Measurements from ENCODE around the gene CFAP410. TPM values are rescaled to one million over a fixed set of nuclear protein-coding genes. Genes with fewer than 3 reads are reported as not detected.
A peak's percentile ranks its signal among the peaks of the same experiment; 100 is the strongest.

Gene CFAP410
- total RNA-seq, 1 experiment from 2014 or later: 16.5 TPM

DNA sequence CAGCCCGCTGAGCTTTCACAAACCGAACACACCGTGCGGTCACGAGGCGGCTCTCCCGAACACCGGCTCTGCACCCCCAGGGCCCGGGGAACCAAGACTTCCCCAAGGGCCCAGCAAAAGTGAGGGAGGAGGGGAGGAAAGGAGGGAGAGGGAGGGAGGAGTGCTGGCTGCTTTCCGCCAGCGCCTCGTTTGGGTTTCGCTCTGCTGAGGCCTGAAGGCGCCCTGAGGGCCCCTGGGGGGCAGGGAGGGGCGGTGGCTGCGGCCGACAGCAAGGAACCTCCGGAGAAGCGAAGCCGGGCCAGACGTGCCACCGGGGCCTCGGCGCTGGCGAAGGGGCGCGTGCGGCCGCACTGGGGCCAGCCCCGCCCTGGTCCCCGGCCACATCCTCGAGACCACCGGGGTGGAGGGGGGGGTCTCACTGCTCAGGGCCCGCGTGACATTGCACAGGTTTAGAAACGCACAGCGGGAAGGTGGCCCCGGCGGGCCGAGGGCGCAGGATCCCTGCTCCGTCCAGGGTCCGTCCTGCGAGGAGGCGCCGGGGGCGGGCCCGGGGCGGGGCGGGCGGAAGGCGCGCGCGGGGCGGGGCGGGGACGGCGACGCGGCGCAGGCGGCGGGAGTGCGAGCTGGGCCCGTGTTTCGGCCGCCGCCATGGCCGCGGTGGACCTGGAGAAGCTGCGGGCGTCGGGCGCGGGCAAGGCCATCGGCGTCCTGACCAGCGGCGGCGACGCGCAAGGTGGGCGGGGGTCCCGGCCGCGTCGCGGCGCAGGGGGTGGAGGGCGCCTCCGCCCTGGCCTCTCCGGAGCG, 39.5 kb downstream of the CFAP410 start, which contains the start of gene PFKL:
Gene PFKL (plus strand): TSS at position 596 of the 804 bp plus-strand sequence. CDS start 53 bp downstream, at position 649.
- ChIA-PET CTCF (interaction anchor here (1.3 kb wide), 1 partner anchor 38 kb away, joined by 3 read pairs; no protein-coding TSS in a partner anchor), POLR2A (no interaction called here)
- no peaks in the 10 kb centered on the region for H3K9me3 Mint-ChIP-seq (ENCODE audit: unreplicated experiment)
- TSS peak; percentile 89 for BruUV-seq (replicated peaks)
- intact Hi-C loops (cut with micrococcal nuclease; ENCODE audit: unreplicated experiment): no loop called here
- no peaks in the 10 kb centered on the region for H3K9me3 ChIP-seq
- peaks cover 2% of the 10 kb centered on the region; the same call in 1 of the 2 replicates for H3K36me3 ChIP-seq (ENCODE audit: control insufficient read depth, insufficient read depth, low read length)
- TF ChIP-seq, protein P1, sequence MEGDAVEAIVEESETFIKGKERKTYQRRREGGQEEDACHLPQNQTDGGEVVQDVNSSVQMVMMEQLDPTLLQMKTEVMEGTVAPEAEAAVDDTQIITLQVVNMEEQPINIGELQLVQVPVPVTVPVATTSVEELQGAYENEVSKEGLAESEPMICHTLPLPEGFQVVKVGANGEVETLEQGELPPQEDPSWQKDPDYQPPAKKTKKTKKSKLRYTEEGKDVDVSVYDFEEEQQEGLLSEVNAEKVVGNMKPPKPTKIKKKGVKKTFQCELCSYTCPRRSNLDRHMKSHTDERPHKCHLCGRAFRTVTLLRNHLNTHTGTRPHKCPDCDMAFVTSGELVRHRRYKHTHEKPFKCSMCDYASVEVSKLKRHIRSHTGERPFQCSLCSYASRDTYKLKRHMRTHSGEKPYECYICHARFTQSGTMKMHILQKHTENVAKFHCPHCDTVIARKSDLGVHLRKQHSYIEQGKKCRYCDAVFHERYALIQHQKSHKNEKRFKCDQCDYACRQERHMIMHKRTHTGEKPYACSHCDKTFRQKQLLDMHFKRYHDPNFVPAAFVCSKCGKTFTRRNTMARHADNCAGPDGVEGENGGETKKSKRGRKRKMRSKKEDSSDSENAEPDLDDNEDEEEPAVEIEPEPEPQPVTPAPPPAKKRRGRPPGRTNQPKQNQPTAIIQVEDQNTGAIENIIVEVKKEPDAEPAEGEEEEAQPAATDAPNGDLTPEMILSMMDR (IDR thresholded peaks at IDR 0.05; ENCODE audit: insufficient read depth in 1 of 2, low read depth in 1 of 2, low read length in 1 of 2, severe bottlenecking in 1 of 2, unreplicated experiment in 1 of 2): no peak
- no peaks in the 10 kb centered on the region for H3K27me3 ChIP-seq (replicated peaks; ENCODE audit: control insufficient read depth, insufficient read depth, low read length)
- H3K4me1 Mint-ChIP-seq (ENCODE audit: low read depth, unreplicated experiment): peaks cover 10% of the 10 kb centered on the region
- DNase-seq: peak; percentile 81 to 84
- no peaks in the 10 kb centered on the region for H3K36me3 Mint-ChIP-seq (ENCODE audit: insufficient read depth, unreplicated experiment)
- H3K4me3 Mint-ChIP-seq (ENCODE audit: unreplicated experiment): peak within 1 kb of the TSS; percentile 74
- peak within 1 kb of the TSS; percentile 53 for H3K27ac Mint-ChIP-seq (ENCODE audit: unreplicated experiment)
- H3K27me3 Mint-ChIP-seq (ENCODE audit: insufficient read depth, unreplicated experiment): no peaks in the 10 kb centered on the region
- H3K4me3 ChIP-seq (ENCODE audit: low read depth, low read length): peak within 1 kb of the TSS; percentile 86
- H3K4me1 ChIP-seq: peaks cover 34% of the 10 kb centered on the region

GRCh38 chr21:44299085-44299457, 40.1 kb downstream of the CFAP410 start:
- H3K9me3 Mint-ChIP-seq (ENCODE audit: unreplicated experiment): no peaks in the 10 kb centered on the region
- H3K36me3 ChIP-seq (ENCODE audit: control insufficient read depth, insufficient read depth, low read length): peaks cover 1% of the 10 kb centered on the region; the same call in 1 of the 2 replicates
- peak overlapping the region; percentile 86 for H3K4me3 ChIP-seq (ENCODE audit: low read depth, low read length)
- TF ChIP-seq, protein P1 (IDR thresholded peaks at IDR 0.05; ENCODE audit: insufficient read depth in 1 of 2, low read depth in 1 of 2, low read length in 1 of 2, severe bottlenecking in 1 of 2, unreplicated experiment in 1 of 2): no peak
- peak in 1 of 2 experiments; percentile 27 for DNase-seq
- ChIA-PET POLR2A (no interaction called here), CTCF (no interaction called here)
- no TSS peak for BruUV-seq (replicated peaks)
- peaks cover 31% of the 10 kb centered on the region for H3K4me1 ChIP-seq
- no peaks in the 10 kb centered on the region for H3K36me3 Mint-ChIP-seq (ENCODE audit: insufficient read depth, unreplicated experiment)
- H3K27ac Mint-ChIP-seq (ENCODE audit: unreplicated experiment): peak overlapping the region; percentile 53
- peak overlapping the region; percentile 74 for H3K4me3 Mint-ChIP-seq (ENCODE audit: unreplicated experiment)
- peaks cover 6% of the 10 kb centered on the region for H3K4me1 Mint-ChIP-seq (ENCODE audit: low read depth, unreplicated experiment)
- no peaks in the 10 kb centered on the region for H3K9me3 ChIP-seq
- intact Hi-C loops (cut with micrococcal nuclease; ENCODE audit: unreplicated experiment): no loop called here
- H3K27me3 Mint-ChIP-seq (ENCODE audit: insufficient read depth, unreplicated experiment): no peaks in the 10 kb centered on the region
- no peaks in the 10 kb centered on the region for H3K27me3 ChIP-seq (replicated peaks; ENCODE audit: control insufficient read depth, insufficient read depth, low read length)

DNA sequence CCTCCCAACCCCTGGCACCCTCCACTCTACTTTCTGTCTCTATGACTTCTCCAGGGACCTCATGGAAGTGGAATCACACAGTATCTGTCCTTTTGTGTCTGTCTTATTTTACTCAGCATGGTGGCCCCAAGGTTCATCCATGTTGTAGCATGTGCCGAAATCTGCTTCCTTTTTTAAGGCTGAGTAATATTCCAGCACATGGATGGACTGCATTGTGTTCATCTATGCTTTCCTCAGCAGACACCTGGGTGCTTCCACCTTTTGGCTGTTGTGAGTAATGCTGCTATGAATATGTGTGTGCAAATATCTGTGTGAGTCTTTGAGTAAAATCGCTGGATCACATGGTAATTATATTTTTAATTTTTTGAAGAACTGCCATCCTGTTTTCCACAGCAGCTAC, 40.9 kb downstream of the CFAP410 start:
- H3K27me3 ChIP-seq (replicated peaks; ENCODE audit: control insufficient read depth, insufficient read depth, low read length): no peaks in the 10 kb centered on the region
- POLR2A ChIA-PET: no interaction called here
- no peak overlapping the region for H3K4me3 Mint-ChIP-seq (ENCODE audit: unreplicated experiment)
- H3K36me3 ChIP-seq (ENCODE audit: control insufficient read depth, insufficient read depth, low read length): no peaks in the 10 kb centered on the region
- peaks cover 3% of the 10 kb centered on the region for H3K4me1 Mint-ChIP-seq (ENCODE audit: low read depth, unreplicated experiment)
- CTCF ChIA-PET: interaction anchor here (0.6 to 1.4 kb wide), 3 partner anchors 21 to 35 kb away, joined by 3 to 10 read pairs (median 5); no protein-coding TSS in a partner anchor
- no peaks in the 10 kb centered on the region for H3K27me3 Mint-ChIP-seq (ENCODE audit: insufficient read depth, unreplicated experiment)
- H3K9me3 Mint-ChIP-seq (ENCODE audit: unreplicated experiment): no peaks in the 10 kb centered on the region
- H3K36me3 Mint-ChIP-seq (ENCODE audit: insufficient read depth, unreplicated experiment): no peaks in the 10 kb centered on the region
- no peak for DNase-seq
- H3K27ac Mint-ChIP-seq (ENCODE audit: unreplicated experiment): no peak overlapping the region
- intact Hi-C loops (cut with micrococcal nuclease; ENCODE audit: unreplicated experiment): no loop called here
- peaks cover 24% of the 10 kb centered on the region for H3K4me1 ChIP-seq
- no peaks in the 10 kb centered on the region for H3K9me3 ChIP-seq
- BruUV-seq (replicated peaks): no TSS peak
- TF ChIP-seq, protein P1 (IDR thresholded peaks at IDR 0.05; ENCODE audit: insufficient read depth in 1 of 2, low read depth in 1 of 2, low read length in 1 of 2, severe bottlenecking in 1 of 2, unreplicated experiment in 1 of 2): no peak
- no peak overlapping the region for H3K4me3 ChIP-seq (ENCODE audit: low read depth, low read length)

Data from Caco-2 (cell line).